Activated T-helper 1 cell treated with Interleukin-2 at 50 U/mL for 16 hours (primary cell): ENCODE results near the gene SRCIN1.

Experiments used
- DNase-seq: peaks from one replicate; pipeline ENCODE4 v3.0.0-alpha.2; 2020; ENCODE audit warnings: low read depth

The SRCIN1 gene

GRCh38 chr17:38563362-38564253 lies 42.1 kb downstream of the SRCIN1 start:
- no peak for DNase-seq

- DNase-seq: no peak
Measured at GRCh38 chr17:38562903-38563302, 42.8 kb downstream of the SRCIN1 start.

- DNase-seq: no peak
Measured at GRCh38 chr17:38562215-38562569, 43.6 kb downstream of the SRCIN1 start.

- no peak for DNase-seq
Measured at GRCh38 chr17:38561416-38562214, 44.1 kb downstream of the SRCIN1 start.

GRCh38 chr17:38560503-38561318 lies 45.0 kb downstream of the SRCIN1 start:
- DNase-seq: no peak

- no peak for DNase-seq
Measured at GRCh38 chr17:38559880-38560230, 45.9 kb downstream of the SRCIN1 start.

- peak; percentile 78 for DNase-seq
Measured at GRCh38 chr17:38559051-38559879, 46.5 kb downstream of the SRCIN1 start.

GRCh38 chr17:38558728-38559050 lies 47.1 kb downstream of the SRCIN1 start:
- no peak for DNase-seq

GRCh38 chr17:38557836-38558727 lies 47.7 kb downstream of the SRCIN1 start:
- DNase-seq: peak; percentile 82

- no peak for DNase-seq
Measured at GRCh38 chr17:38557396-38557795, 48.4 kb downstream of the SRCIN1 start.

GRCh38 chr17:38556239-38556638 lies 49.5 kb downstream of the SRCIN1 start:
- no peak for DNase-seq

- DNase-seq: no peak
Measured at GRCh38 chr17:38554430-38555350, 51.1 kb downstream of the SRCIN1 start.

- no peak for DNase-seq
Measured at GRCh38 chr17:38552343-38552742, 53.4 kb downstream of the SRCIN1 start.

GRCh38 chr17:38551121-38551520 lies 54.6 kb downstream of the SRCIN1 start:
- DNase-seq: no peak

GRCh38 chr17:38550661-38551060 lies 55.1 kb downstream of the SRCIN1 start:
- no peak for DNase-seq

- DNase-seq: no peak
Measured at GRCh38 chr17:38549285-38549684, 56.5 kb downstream of the SRCIN1 start.

- DNase-seq: no peak
Measured at GRCh38 chr17:38547444-38547843, 58.3 kb downstream of the SRCIN1 start.

- no peak for DNase-seq
Measured at GRCh38 chr17:38546396-38546795, 59.4 kb downstream of the SRCIN1 start.

GRCh38 chr17:38545531-38546225 lies 60.1 kb downstream of the SRCIN1 start:
- DNase-seq: no peak
